Endothelial cell of umbilical vein (primary cell): ENCODE data around the gene GRID1. TPM values are rescaled to one million over a fixed set of nuclear protein-coding genes. Genes with fewer than 3 reads are reported as not detected.

Experiments used
- BruUV-seq: library from RNA; stranded (reverse); fragments of 400-500 nt; replicated peaks from 2 replicates; lab custom pipeline; 2021; lab: Mats Ljungman, UMichigan
- CTCF ChIA-PET: fragments of 300-600, 350-600 bp; sonication (Branson Sonifier 250); formaldehyde crosslinking; loops from one replicate; lab custom pipeline; 2021; ENCODE audit warnings: antibody characterized with exemption, inconsistent platforms; lab: Charles Lee
- POLR2A ChIA-PET: fragments of 300-600, 350-600 bp; sonication (Branson Sonifier 250); formaldehyde crosslinking; loops from one replicate; lab custom pipeline; 2021; ENCODE audit warnings: antibody characterized with exemption, inconsistent platforms; lab: Charles Lee
- DNase-seq: peaks from one replicate; pipeline ENCODE4 v3.0.0-alpha.2; 2011; ENCODE audit warnings: low read depth, low spot score
- FAIRE-seq: peaks from 2 replicates; lab custom pipeline; 2011; peaks lifted over from hg19 to GRCh38; lab: Jason Lieb, UNC
- H2AFZ ChIP-seq: 2 replicates; pipeline ENCODE4 v1.6.0; 2012; ENCODE audit warnings: low read depth, low read length, control low read depth, inconsistent platforms
- H3K27ac ChIP-seq: 2 replicates; pipeline ENCODE4 v1.5.1; 2011; ENCODE audit warnings: low read depth, mild to moderate bottlenecking, control low read depth, low read length, moderate library complexity; ENCODE audit not compliant: insufficient read depth
- H3K27me3 ChIP-seq, 2 experiments: 2 replicates each; pipeline versions ENCODE4 v1.6.0 to v1.6.1; 2011; ENCODE audit warnings: low read length in 2 of 2, mixed read lengths in 1 of 2; ENCODE audit not compliant: control insufficient read depth in 2 of 2, insufficient read depth in 2 of 2
- H3K36me3 ChIP-seq, 2 experiments: 2 replicates in 1 of 2; 3 replicates in 1 of 2; pipeline ENCODE4 v1.5.1; 2011; ENCODE audit warnings: low read length in 2 of 2, mild to moderate bottlenecking in 1 of 2, moderate library complexity in 1 of 2; ENCODE audit not compliant: control insufficient read depth in 2 of 2, insufficient read depth in 2 of 2; ENCODE audit errors: extremely low read depth in 1 of 2
- H3K4me1 ChIP-seq: 3 replicates; pipeline ENCODE4 v1.5.1; 2011; ENCODE audit warnings: mild to moderate bottlenecking, low read length; ENCODE audit not compliant: control insufficient read depth, insufficient read depth; ENCODE audit errors: extremely low read depth
- H3K4me2 ChIP-seq: 2 replicates; pipeline ENCODE4 v1.6.1; 2011; ENCODE audit warnings: low read length, control low read depth, mixed read lengths; ENCODE audit not compliant: insufficient read depth
- H3K4me3 ChIP-seq, 3 experiments: fragments of 200-600 bp in 1 of 3; sonication (generic), shearing (Covaris generic) in 1 of 3; replicated peaks in 1 of 3; 2 replicates each; pipeline ENCODE4 v1.5.1; 2011 to 2016; ENCODE audit warnings: control low read depth in 3 of 3, low read length in 3 of 3, mild to moderate bottlenecking in 2 of 3, inconsistent platforms in 1 of 3, low read depth in 1 of 3, moderate library complexity in 1 of 3; ENCODE audit not compliant: insufficient read depth in 1 of 3
- H3K79me2 ChIP-seq: 2 replicates; pipeline ENCODE4 v1.6.0; 2012; ENCODE audit warnings: low read length, inconsistent platforms; ENCODE audit not compliant: control insufficient read depth, insufficient read depth
- H3K9ac ChIP-seq: replicated peaks from 2 replicates; pipeline ENCODE3; 2011; ENCODE audit warnings: low read length, control low read depth; ENCODE audit not compliant: insufficient read depth; ENCODE audit errors: extremely low read depth
- H3K9me1 ChIP-seq: replicated peaks from 3 replicates; pipeline ENCODE4 v1.6.0; 2011; ENCODE audit warnings: mild to moderate bottlenecking, low read length; ENCODE audit not compliant: control insufficient read depth, insufficient read depth; ENCODE audit errors: extremely low read depth
- H3K9me3 ChIP-seq: replicated peaks from 2 replicates; pipeline ENCODE4 v1.5.1; 2012; ENCODE audit warnings: low read length, inconsistent platforms; ENCODE audit not compliant: control insufficient read depth, insufficient read depth
- H4K20me1 ChIP-seq: replicated peaks from 2 replicates; pipeline ENCODE3; 2011; ENCODE audit warnings: mild to moderate bottlenecking, low read length; ENCODE audit not compliant: control insufficient read depth, insufficient read depth; ENCODE audit errors: extremely low read depth
- CTCF ChIP-seq, 2 donors: IDR thresholded peaks; 1 replicate in 1 of 2; 2 replicates in 1 of 2; pipeline ENCODE4 v1.5.1; 2011; ENCODE audit warnings: low read length in 2 of 2, mild to moderate bottlenecking in 2 of 2, moderate library complexity in 2 of 2, control low read depth in 1 of 2, inconsistent platforms in 1 of 2, low read depth in 1 of 2; ENCODE audit not compliant: insufficient read depth in 1 of 2; ENCODE audit errors: extremely low read depth in 1 of 2
- FOS ChIP-seq: IDR thresholded peaks from 2 replicates; pipeline ENCODE4 v1.6.1; 2011; ENCODE audit warnings: mild to moderate bottlenecking, low read length, moderate library complexity, borderline replicate concordance; ENCODE audit not compliant: insufficient read depth
- GATA2 ChIP-seq: IDR thresholded peaks from 2 replicates; pipeline ENCODE4 v1.7.0; 2011; ENCODE audit warnings: low read depth, mild to moderate bottlenecking, moderate library complexity, mixed read lengths, low read length; ENCODE audit not compliant: insufficient read length, insufficient read depth
- MAX ChIP-seq: IDR thresholded peaks from 2 replicates; pipeline ENCODE4 v1.6.1; 2011; ENCODE audit not compliant: insufficient read depth, insufficient read length
- MYC ChIP-seq: IDR thresholded peaks from one replicate; pipeline ENCODE4 v1.6.1; 2011; ENCODE audit warnings: mild to moderate bottlenecking, low read depth, low read length
- POLR2A ChIP-seq: IDR thresholded peaks from 2 replicates; pipeline ENCODE4 v1.6.1; 2012; ENCODE audit warnings: low read depth, mild to moderate bottlenecking, control low read depth, low read length
- POLR2AphosphoS5 ChIP-seq: IDR thresholded peaks from 2 replicates; pipeline ENCODE4 v1.6.1; 2012; ENCODE audit warnings: low read depth, mild to moderate bottlenecking, control low read depth, low read length, moderate library complexity; ENCODE audit not compliant: insufficient read depth
- dilution Hi-C: fragments of 300-500 bp; cut with MboI; formaldehyde crosslinking; loops from one replicate; pipeline ENCODE4 v1.15.0; 2019; ENCODE audit warnings: low sequenced_read_pairs; ENCODE audit not compliant: extremely low pct_ligation_motif_present
- intact Hi-C: fragments of 100-400 bp; cut with micrococcal nuclease; formaldehyde crosslinking; loops from one replicate; pipeline ENCODE4 v1.10.0; 2022
- polyA plus RNA-seq, 4 experiments: library from polyadenylated mRNA; depleted of rRNA in 3 of 4; stranded (reverse) in 3 of 4; unstranded in 1 of 4; fragments of >200 nt; gene quantifications; 2 replicates each; pipeline versions ENCODE4 v1.2.1 to v1.2.3, GENCODE V29; 2011 to 2012; ENCODE audit warnings: missing spikeins in 1 of 4
- total RNA-seq: library from RNA; stranded (reverse); gene quantifications from 2 replicates; pipeline ENCODE4 v1.2.3, GENCODE V29; 2021

GRID1 gene
- total and polyA plus RNA-seq, 2 donors (not counting 3 experiments of a cell fraction or from before 2014, with no cell fraction given), result not detected

- H3K9me3 ChIP-seq, result no peaks in the 10 kb centered on the region
- H3K4me3 ChIP-seq, result no peak overlapping the region
- H3K27ac ChIP-seq, result no peak overlapping the region
- BruUV-seq, result no TSS peak
- no peaks in the 10 kb centered on the region for H3K4me1 ChIP-seq
- H3K27me3 ChIP-seq, result no peaks in the 10 kb centered on the region
- no peaks in the 10 kb centered on the region for H3K9me1 ChIP-seq
- no peaks in the 10 kb centered on the region for H3K79me2 ChIP-seq
- H3K9ac ChIP-seq, result no peak overlapping the region
- no peaks in the 10 kb centered on the region for H4K20me1 ChIP-seq
- FAIRE-seq (no peak), DNase-seq (no peak)
- no peak for TF ChIP-seq POLR2AphosphoS5
- TF ChIP-seq GATA2, result no peak
- TF ChIP-seq MYC, result no peak
- TF ChIP-seq FOS, result no peak
- no peak for TF ChIP-seq POLR2A
- TF ChIP-seq CTCF (IDR thresholded peaks at IDR 0.05; ENCODE audit: extremely low read depth in 1 of 2, insufficient read depth in 1 of 2, low read depth in 1 of 2, low read length in 2 of 2), result no peak
- no peak for TF ChIP-seq MAX
- intact Hi-C loops, result no loop called here
- no peaks in the 10 kb centered on the region for H3K36me3 ChIP-seq
- H3K4me2 ChIP-seq, result no peak overlapping the region
- POLR2A ChIA-PET, result no interaction called here
- CTCF ChIA-PET, result no interaction called here
- dilution Hi-C loops, result no loop called here
- no peak overlapping the region for H2AFZ ChIP-seq
Measured at GRCh38 chr10:86109421-86109820, 257.2 kb downstream of the GRID1 start.
